CD4-positive, alpha-beta T cell treated with Interleukin-17A for 4 hours (primary cell): ENCODE data around the gene PCDH9.

Experiments used
- DNase-seq: peaks from one replicate; pipeline ENCODE4 v3.0.0-alpha.2; 2020; ENCODE audit warnings: mixed read lengths

PCDH9 gene

DNA sequence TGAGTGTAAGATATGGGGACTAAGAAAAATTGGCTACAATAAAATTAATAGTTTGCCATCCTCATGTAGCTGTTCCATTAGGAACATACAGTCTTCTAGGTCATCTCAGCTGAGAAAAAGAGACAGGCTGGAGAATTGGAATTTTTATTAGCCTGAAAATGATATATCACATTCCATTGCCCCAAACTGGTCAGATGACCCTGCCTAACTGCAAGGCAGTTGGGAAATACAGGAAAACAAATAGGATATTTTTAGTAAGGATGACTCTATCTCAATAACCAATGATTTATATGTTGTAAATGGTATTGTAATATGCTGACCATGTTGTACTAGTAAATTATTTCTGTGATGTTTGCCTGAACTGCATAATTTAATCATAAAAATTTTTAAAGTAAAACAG lies 673.8 kb downstream of the PCDH9 start:
- DNase-seq, result no peak

DNA sequence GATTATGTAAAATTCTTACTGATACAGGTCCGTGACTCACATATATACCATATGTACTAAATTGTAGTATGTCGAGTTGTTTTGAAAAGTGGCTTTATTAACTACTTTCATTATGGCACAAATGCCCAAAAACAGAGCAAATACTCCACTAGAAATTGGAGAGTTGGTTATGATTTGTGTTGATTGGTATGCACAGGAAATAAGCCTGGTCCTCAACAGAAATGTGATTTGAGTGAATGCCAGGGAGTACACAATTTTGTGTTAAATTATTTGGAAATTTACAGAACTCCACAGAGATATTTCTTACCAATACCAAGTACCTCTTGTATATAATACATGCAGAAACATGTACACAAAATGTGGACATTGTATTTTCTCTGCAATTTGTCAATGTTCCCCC lies 676.7 kb downstream of the PCDH9 start:
- DNase-seq, result no peak

DNA sequence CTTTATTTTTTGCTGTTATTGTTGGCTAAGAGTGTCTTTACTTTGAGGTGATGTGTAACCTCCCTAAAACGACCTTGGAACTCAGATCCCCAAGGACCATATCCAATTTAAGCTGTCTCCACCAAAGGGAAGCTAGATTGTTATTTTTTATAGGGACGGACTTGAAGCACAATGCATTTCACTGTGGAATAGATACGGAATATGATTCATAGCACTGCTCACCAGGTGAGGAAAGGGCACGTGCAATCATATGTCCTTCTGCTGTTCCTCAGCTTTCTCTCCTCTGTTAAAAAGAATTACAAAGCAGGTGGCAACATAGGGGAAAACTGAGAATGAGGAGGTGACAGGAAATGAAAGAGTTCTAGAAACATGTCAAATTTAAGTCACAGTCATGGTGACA lies 679.0 kb downstream of the PCDH9 start:
- no peak for DNase-seq

DNA sequence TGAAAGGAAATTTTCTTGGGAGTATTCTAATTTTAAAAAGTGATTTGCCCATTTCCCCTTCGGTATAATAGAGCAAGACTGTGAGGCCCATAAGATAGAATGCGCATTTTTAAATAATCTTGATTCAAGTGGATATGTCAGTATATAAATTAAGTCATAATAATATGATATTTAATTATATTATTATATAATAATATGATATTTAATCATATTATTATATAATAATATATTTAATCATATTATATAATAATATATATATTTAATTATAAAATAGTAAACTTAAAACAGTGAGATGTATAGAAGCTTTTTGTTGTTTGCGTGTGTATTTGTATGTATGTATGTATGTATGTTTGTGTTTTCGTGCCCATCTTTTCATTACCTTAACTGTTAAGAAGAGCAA lies 682.5 kb downstream of the PCDH9 start:
- DNase-seq, result no peak

DNA sequence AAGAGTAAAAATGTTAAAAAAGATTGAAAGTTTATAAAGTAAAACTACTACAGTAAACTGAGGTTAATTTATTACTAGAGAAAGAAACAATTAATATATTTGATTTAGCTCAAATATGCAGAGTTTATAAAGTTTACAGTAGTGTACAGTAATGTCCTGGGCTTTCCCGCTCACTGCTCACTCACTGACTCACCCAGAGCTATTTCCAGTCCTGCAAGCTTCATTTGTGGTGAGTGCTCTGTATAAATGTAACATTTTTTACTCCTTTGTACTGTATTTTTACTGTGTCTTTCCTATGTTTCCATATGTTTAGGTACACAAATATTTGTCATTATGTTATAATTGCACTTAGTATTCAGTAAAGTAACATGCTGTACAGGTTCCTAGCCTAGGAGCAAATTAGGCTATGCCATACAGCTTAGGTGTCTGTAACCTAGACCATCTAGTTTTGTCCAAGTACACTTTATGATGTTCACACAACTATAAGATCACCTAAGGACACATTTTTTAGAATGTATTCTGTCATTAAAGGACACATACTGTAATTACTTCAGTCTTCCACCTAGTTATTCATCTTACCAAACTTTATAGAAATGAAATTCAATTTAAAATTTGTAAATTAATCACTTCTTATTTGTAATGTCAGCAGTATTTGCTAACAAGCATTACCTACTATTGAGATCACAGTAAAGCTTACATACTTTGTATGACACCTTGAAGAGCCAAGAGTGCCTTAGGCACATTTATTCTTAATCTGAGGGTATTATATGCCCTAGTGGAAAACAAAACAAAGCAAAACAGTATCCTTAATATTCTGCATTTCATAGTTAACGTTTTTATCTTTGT lies 683.4 kb downstream of the PCDH9 start:
- DNase-seq, result no peak

DNA sequence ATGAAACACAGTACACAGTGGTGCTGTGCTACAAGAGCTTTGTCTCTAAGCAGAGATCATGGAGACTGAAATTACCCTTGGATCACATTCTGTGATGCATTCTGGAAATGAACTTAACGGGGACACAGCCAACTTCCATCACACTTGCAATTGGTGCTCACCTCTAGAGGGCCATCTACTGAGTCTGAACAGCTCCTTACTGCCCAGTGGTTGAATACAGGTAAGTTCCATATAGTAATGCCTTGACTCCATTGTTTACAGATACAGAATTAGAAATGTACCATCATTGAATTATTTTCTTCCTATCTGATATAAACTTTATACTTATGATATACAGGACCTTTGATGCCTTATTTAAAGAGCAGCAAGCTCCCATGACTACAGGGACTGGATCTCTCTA lies 686.4 kb downstream of the PCDH9 start:
- no peak for DNase-seq

DNA sequence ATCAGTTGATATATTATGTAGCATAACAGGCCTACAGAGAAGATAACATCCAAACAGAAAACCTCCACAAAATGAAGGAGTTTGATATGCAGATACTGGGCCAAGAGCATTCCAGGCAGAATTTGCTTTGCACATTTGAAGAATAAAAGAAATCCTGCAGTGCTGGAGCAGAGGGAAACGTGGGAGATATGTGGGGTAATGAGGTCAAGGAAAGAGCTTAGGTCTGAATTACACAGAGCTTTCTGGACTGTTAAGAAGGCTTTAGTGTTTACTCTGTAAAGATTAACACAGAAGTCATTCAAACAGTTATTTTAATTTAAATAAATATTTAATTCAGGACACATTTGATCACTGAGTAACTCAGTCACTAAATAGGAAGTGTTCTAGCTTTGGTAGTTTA lies 692.7 kb downstream of the PCDH9 start:
- DNase-seq, result no peak

DNA sequence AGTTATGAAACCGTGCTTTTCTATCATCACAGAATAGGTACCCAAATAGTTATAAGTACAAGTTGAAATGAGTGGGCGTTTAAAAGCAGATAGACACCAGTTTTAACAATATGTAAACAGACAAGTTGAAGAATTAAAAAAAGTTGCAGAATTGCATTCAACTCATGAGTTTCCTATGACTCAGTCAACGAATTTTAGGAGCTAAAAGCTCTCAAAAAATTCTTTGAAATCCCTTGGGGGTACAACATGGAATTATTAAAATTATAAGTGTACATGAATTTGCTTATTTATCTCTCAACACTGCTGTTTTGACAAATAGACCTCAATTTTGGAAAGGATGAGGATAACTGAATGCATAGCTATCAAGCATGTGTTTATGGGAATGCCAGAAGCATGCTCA lies 693.4 kb downstream of the PCDH9 start:
- DNase-seq, result no peak

DNA sequence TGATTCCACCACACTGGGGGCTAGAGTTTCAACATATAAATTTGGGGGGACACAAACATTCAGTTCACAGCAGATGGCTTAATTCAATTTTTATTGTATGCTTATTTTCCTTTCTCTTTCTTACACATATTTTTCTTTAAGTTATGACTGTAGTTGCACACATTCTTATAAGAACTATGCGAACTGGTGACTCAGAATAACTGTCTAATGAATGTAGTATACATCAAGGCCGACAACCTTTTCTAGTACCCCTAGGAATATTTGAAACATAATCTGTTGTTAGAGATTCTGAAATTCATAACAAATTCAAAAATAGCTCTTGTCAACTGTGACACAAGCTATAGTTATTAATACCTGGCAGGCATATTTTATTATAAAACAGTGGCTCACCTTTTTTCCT lies 695.6 kb downstream of the PCDH9 start:
- no peak for DNase-seq

DNA sequence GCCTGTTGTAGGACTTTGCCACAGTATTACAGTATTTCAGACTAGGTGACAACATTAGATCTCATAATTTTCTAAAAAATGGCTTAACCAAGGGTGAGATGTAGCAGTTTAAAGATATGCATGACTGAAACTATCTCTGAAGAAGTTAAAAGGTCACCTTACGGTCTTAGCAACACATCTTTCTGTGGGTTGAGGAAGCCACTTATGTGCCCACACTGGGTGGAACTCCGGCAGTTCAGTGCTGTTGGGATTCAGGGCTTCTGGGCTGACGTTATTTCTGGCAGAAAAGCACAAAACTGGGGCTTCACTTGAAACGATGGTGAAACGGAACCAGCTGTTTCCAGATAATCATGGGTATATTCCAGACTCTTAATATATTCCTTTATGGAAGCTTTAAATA lies 697.3 kb downstream of the PCDH9 start:
- no peak for DNase-seq

DNA sequence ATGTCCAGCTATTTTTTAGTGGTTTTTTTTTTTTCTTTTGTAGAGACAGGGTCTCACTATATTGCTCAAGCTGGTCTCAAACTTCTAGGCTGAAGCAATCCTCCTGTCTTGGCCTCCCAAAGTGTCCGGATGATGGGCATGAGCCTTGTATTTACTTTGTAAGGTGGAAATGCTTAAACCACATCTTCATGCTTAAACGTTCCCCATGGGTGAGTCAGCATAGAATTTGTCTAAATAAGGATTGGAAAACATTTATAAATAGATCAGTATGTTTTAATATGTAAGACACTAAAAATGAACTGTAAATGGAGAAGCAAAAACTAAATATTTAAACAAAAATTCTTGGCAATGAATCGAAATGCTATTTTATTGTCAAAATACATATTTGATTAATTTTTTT lies 698.0 kb downstream of the PCDH9 start:
- no peak for DNase-seq

DNA sequence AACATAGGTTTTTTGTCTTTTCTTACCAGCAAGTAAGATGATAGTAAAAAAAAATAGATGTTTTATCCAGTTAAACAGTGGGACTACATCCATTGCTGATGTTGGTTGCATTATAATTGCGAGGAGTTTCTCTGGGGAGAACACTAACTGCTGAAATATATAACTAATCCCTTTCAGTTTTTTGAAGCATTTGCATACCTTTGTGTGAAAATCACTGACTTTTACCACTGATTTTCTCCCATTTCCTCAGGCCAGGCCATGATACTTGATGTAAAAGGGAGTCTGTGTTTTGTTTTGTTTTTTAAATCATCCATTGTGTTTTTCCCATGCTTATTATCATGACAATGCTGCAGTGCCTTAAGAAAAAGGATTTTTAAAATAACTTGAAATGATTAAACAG lies 699.5 kb downstream of the PCDH9 start:
- DNase-seq, result no peak

DNA sequence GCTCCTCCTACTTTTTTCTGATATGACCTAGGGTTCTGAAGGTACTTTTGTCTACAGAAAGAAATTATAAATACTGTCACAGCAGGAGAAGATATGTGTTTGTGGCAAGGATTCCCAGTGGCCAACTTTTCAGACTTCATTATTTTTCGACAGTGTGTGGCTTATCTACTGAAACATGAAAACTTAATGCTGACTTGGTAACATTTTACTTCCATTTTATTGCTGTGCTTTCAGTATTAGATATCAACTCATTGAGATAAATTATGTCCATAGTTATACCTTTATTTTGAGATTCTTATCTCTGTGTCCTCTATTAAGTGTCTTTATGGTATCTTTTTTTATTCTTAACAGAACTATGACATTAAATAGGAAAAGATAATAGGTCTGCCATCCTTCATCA lies 700.0 kb downstream of the PCDH9 start:
- no peak for DNase-seq

DNA sequence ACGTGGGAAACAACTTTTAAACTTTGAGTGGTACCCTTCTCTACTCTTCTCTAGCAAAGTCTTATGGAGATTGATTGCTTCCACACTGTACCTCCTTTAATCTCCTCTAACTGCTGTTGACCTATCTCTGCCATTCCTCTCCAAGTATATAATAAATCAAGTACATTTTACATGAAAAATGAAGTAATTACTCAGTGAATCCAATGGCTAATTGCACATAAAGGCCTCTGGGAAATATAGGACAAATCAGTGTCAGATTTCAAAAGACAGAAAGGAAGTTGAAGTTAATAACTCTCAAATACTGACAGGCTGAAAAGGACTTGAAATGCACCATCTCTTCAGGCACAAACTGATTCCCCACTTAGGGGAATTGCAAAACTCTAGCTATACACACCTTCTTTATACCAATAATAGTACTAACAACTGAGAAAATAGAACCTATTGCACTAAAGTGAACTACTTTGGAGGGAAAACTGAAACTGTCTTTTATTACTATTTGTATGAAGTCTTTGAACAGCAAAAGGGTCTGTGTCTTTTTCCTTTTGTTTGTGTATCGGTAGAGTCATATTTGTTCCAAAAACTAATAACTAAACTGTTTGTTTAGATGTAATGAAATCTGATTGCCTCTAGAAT lies 701.1 kb downstream of the PCDH9 start:
- no peak for DNase-seq

DNA sequence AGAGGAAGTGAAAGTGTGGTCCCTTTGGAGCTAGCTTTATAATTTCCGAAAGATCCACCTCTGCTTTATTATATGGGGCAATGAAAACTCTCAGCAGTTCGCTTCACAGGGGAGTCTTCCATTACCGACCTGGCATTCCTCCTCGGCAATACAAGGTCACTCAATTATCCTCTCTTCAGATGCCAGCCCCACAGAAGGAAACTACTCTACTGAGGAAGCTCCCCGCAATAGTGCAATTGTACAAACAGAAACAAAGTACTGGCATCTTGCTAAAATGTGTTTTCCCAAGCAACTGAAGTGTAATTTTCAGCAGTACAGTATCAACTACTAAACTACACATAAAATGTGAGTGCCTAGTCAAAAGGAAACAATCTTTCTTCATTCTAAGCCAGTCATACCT lies 702.0 kb downstream of the PCDH9 start:
- no peak for DNase-seq

DNA sequence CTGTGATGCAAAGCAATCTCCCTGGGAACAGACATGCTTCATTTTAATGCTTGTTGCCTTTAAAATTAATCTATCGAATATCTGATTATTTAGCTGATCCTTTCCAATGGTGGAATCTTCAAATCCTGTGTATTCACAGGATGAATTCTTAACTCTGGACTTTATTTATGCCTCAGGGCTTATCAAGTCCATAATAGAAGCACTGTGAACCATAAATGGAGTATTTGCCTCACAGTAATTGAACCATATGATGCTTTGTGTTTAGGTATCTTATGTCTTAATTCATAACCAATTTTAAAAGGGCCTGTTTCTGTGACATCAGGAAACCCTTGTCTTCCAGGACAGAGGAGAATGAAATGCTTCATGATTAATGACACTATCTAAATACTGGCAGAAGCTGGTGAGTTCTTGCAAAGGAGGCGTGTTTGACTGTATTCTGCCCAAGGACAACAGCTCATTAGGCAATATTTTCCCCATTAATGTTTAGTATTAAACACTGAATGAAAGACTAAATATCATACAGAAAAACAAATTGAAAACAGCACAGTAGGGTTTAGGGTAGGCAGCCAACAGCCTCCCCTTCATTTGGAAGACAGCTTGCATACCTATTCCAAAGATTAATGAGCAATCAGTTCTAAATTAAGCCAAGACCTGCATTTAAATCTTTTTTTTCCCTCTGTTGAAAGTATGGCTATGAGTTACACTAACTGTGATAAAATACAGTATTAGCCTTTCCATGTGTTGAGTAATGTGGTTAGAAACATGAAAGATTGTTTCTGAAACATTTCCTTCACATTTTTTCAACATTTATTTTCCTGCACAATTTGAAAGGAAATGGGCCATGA lies 709.4 kb downstream of the PCDH9 start:
- DNase-seq, result no peak

DNA sequence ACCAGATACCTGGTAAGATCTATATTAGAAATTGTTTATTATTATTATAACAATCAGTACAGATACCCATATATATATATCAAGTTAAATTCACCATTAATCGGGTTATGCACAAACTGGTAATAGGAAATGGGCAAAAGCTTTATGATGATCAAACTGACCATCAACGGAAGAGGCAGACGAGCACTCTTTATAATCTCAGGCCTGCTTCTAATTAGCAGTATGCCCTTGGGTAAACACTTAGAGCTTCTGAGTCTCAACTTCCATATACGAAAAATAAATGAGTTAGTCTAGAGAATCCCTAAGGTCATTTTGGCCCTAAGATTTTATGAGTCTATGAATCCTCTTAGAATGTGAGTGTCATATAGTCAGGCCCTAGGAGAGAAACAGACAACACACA lies 710.9 kb downstream of the PCDH9 start:
- no peak for DNase-seq

DNA sequence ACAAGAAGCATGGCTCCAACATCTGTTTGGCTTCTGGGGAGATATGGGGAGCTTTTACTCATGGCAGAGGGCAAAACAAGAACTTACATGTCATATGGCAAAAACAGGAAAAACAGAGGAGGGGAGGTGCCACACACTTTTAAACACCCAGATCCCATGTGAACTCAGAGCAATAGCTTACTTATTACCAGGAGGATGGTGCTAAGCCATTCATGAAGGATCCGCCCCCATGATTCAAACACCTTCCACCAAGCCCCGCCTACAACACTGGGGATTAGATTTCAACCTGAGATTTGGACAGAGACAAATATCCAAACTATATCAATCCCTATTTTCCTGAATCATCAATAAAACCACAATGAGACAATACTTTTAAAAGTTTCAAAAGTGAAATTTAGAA lies 712.1 kb downstream of the PCDH9 start:
- no peak for DNase-seq

DNA sequence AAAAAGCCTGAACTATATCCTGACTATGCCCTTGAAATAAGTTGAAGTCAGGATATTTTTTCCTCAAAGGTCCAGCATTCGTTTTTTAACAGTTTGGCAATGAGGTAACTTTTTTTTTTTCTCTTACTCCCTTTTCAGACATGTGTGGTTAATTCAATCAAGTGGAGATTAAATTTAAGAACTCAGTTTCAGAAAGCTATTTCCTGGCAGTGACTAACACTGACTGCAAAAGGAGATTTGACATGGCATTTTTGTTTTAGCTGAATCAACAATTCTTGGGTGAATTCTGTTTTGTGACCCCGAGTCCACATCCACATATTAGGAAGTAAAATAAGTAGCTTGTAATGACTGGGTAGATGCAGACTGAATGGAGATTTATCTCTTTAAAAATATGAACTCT lies 716.4 kb downstream of the PCDH9 start:
- DNase-seq, result no peak

DNA sequence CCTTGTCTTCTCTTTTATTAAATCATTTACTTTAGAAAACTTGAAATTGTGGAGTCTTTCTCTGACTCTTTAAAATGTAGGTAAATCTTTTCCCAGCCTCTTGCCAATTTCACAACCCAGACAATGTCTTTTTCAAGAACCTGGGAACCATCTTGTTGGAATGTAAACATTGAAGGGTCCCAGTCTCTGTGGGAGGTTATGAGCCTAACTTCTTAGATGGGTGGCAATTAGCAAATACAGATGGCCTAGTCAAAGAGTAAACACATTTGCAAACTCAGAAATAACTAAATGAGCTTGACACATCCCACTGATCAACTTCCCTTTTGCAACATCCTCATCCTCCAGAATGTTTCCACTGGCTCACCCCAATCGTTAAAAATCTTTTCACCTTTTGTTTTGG lies 721.0 kb downstream of the PCDH9 start:
- DNase-seq, result no peak

DNA sequence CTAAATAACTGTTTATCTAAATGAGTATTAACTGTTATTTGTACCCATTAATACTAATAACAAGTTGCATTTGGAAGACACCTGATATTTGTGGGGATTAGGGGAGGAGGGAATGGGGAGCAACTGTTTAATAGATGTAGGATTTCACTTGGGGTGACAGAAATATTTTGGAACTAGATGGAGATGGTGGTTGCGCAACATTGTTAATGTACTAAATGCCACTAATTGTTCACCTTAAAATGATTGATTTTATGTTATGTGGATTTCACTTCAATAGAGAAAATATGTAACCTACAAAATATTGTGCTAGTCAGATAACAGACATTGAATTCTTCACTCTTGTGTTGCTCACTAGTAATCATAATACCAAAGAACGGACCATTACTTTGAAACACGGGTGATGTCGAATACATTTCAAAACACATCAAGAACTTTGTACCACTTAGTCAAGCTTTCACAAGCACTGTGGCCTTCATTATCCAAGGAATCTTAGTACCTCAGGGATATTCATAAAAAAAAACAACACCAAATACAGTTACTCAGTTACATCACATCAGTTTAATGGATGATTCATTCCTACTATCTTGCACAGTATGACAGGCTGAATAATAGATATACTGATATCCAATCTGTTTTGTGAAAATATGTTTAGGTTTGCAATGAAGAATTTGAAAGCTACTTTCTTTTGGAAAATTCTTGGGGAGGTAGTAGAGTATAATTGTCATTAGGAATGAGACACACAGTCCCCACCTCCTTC lies 721.8 kb downstream of the PCDH9 start:
- DNase-seq, result no peak

DNA sequence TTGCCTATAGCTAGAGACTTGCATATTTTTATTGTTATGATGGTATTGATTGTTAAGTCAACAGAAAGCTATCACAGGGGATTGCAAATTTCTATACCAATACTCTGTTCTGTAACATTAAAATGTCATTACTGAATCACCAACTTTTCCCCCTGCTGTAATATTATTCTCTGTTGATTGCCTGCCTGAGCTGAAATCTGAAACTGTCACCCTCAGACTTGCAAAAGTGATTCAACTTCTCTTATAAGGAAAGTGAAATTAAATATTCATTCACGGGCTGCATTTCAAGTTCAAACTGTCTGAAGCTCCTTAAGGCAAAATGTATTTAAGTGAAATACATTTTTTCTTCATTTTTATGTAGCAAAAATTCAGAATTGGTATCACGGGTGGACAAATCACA lies 723.2 kb downstream of the PCDH9 start:
- DNase-seq, result no peak
